Measurements from ENCODE around the gene USP15. TPM values are rescaled to one million over a fixed set of nuclear protein-coding genes. Genes with fewer than 3 reads are reported as not detected.

The USP15 gene
- total RNA-seq, 4 donors from 2014 or later, result 71.1 to 335 (median 97.0) TPM

GRCh38 chr12:62264706-62265105, 4.5 kb downstream of the USP15 start:
- no peak overlapping the region for H3K27ac ChIP-seq
- intact Hi-C loops (cut with DNase I; ENCODE audit: low total_unique reads) (no loop called here), in situ Hi-C loops (cut with MboI; ENCODE audit: low pct_ligation_motif_present in 1 of 4, low pct_unique_long_range_greater_than_20kb in 1 of 4, low sequenced_read_pairs in 3 of 4) (loop anchor here in 1 of 4 donors (25.0 kb wide), 1 partner anchor 198 kb away; the partner anchor contains the start of gene MON2)
- no peak for DNase-seq
- 64 to 67% methylated on average over 3 of the region's 3 CpGs for WGBS, 2 donors (ENCODE audit: low coverage in 1 of 2)
- TF ChIP-seq POLR2A (IDR thresholded peaks at IDR 0.05), result no peak
- TF ChIP-seq CTCF (IDR thresholded peaks at IDR 0.05), result no peak
- no peak for TF ChIP-seq EP300 (IDR thresholded peaks at IDR 0.05; ENCODE audit: low read depth)
- no peak for TF ChIP-seq POLR2AphosphoS5 (IDR thresholded peaks at IDR 0.05)
- no peak overlapping the region for H3K4me3 ChIP-seq
- no peaks in the 10 kb centered on the region for H3K36me3 ChIP-seq
- H3K27me3 ChIP-seq, result no peaks in the 10 kb centered on the region
- H3K9me3 ChIP-seq, result no peaks in the 10 kb centered on the region
- H3K4me1 ChIP-seq, result peaks cover 17 to 82% (median 36%) of the 10 kb centered on the region in 4 donors

- no peak for DNase-seq
- no peaks in the 10 kb centered on the region for H3K27me3 ChIP-seq
- no peaks in the 10 kb centered on the region for H3K36me3 ChIP-seq
- in situ Hi-C loops (cut with MboI; ENCODE audit: low pct_ligation_motif_present in 1 of 4, low pct_unique_long_range_greater_than_20kb in 1 of 4, low sequenced_read_pairs in 3 of 4), result loop anchor here in 1 of 4 donors (25.0 kb wide), 1 partner anchor 197 kb away; the partner anchor contains the start of gene MON2
- intact Hi-C loops (cut with DNase I; ENCODE audit: low total_unique reads), result no loop called here
- 83 to 92% methylated on average over 1 to 4 of the region's 4 CpGs for WGBS, 2 donors (ENCODE audit: low coverage in 1 of 2)
- peaks cover 17 to 90% (median 37%) of the 10 kb centered on the region in 4 donors for H3K4me1 ChIP-seq
- H3K9me3 ChIP-seq, result no peaks in the 10 kb centered on the region
- H3K4me3 ChIP-seq, result no peak overlapping the region
- TF ChIP-seq POLR2A (IDR thresholded peaks at IDR 0.05) (no peak), CTCF (IDR thresholded peaks at IDR 0.05) (no peak), POLR2AphosphoS5 (IDR thresholded peaks at IDR 0.05) (no peak), EP300 (IDR thresholded peaks at IDR 0.05; ENCODE audit: low read depth) (no peak)
- no peak overlapping the region for H3K27ac ChIP-seq
Observed at GRCh38 chr12:62265511-62265910, 5.3 kb downstream of the USP15 start.

- Histone ChIP-seq H3K4me3 (no peak overlapping the region), H3K36me3 (no peaks in the 10 kb centered on the region), H3K27me3 (no peaks in the 10 kb centered on the region), H3K9me3 (no peaks in the 10 kb centered on the region), H3K4me1 (peaks cover 11 to 96% (median 37%) of the 10 kb centered on the region in 4 donors), H3K27ac (no peak overlapping the region)
- TF ChIP-seq CTCF (IDR thresholded peaks at IDR 0.05), result no peak
- in situ Hi-C loops (cut with MboI; ENCODE audit: low pct_ligation_motif_present in 1 of 4, low pct_unique_long_range_greater_than_20kb in 1 of 4, low sequenced_read_pairs in 3 of 4) (loop anchor here in 1 of 4 donors (25.0 kb wide), 1 partner anchor 195 kb away; the partner anchor contains the start of gene MON2), intact Hi-C loops (cut with DNase I; ENCODE audit: low total_unique reads) (no loop called here)
- WGBS, 2 donors (ENCODE audit: low coverage in 1 of 2), result 83 to 87% methylated on average over 2 of the region's 2 CpGs
- no peak for DNase-seq
Observed at GRCh38 chr12:62267026-62267425, 6.8 kb downstream of the USP15 start.

- intact Hi-C loops (cut with DNase I; ENCODE audit: low total_unique reads) (no loop called here), in situ Hi-C loops (cut with MboI; ENCODE audit: low pct_ligation_motif_present in 1 of 4, low pct_unique_long_range_greater_than_20kb in 1 of 4, low sequenced_read_pairs in 3 of 4) (loop anchor here in 1 of 4 donors (25.0 kb wide), 1 partner anchor 195 kb away; the partner anchor contains the start of gene MON2)
- Histone ChIP-seq H3K27me3 (no peaks in the 10 kb centered on the region), H3K4me1 (peaks cover 12 to 95% (median 36%) of the 10 kb centered on the region in 4 donors), H3K36me3 (no peaks in the 10 kb centered on the region), H3K27ac (no peak overlapping the region), H3K4me3 (no peak overlapping the region), H3K9me3 (no peaks in the 10 kb centered on the region)
- DNase-seq, result no peak
- 78 to 88% methylated on average over 1 of the region's 1 CpG for WGBS, 2 donors (ENCODE audit: low coverage in 1 of 2)
- TF ChIP-seq CTCF (IDR thresholded peaks at IDR 0.05) (no peak), POLR2AphosphoS5 (IDR thresholded peaks at IDR 0.05) (no peak), POLR2A (IDR thresholded peaks at IDR 0.05) (no peak), EP300 (IDR thresholded peaks at IDR 0.05; ENCODE audit: low read depth) (no peak)
Observed at GRCh38 chr12:62267480-62267879, 7.3 kb downstream of the USP15 start.

Data from transverse colon (tissue), 4 donors.